ENCODE measurements around the gene C1QA. TPM values are rescaled to one million over a fixed set of nuclear protein-coding genes. Genes with fewer than 3 reads are reported as not detected.

The C1QA gene
- total RNA-seq, 2 experiments from 2014 or later, result not detected

DNA sequence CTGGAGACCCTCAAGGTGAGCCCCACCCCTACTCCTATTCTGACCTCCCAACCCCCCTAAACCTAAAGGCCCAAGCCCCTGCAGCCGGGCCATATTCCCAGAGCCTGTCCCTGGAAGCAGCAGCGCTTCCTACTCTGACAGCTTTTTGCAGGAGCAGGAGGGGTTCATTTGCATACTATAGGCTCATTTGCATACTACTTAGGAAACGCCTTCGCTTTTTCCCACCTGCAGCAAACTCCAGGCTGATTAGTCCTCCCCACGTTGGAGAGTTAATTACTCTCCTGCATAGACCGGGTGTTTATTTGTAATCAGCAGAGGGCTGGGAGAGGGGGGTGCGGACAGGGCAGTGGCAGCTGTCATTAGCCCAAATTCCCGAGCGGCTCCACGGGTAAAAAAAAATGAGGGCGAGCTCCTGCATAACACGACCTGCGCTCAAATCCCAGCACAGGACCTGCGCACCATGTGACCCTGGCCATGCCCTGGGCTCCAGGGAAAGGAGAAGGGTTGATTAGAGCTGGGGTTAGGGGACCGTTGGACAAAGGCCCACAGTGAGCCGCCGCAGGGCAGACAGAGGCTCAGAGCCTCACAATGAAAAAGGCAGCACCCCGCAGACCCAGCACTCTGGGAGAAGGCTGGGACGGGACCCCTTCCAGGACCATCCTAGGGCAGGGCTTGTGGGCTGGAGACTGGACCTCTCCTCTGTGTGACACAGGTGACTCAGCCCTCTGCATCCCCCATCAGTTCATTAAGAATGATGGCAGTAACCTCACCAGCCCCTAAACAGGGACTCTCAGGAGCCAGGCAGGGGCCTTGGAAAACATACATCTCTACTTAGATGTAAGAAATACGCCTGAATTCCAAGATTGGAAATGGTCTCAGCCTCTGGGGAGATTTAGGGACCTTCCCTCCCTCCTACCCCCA lies 9.9 kb upstream of the C1QA start:
- Mint-ChIP-seq H3K4me3 (no peak overlapping the region), H3K9me3 (no peaks in the 10 kb centered on the region), H3K36me3 (ENCODE audit: low read depth) (no peaks in the 10 kb centered on the region), H3K27ac (no peak overlapping the region), H3K27me3 (peaks cover 31% of the 10 kb centered on the region), H3K4me1 (ENCODE audit: low read depth) (no peaks in the 10 kb centered on the region)
- intact Hi-C loops (cut with micrococcal nuclease), result no loop called here
- DNase-seq, result no peak
- CTCF ChIA-PET, result no interaction called here
- POLR2A ChIA-PET, result no interaction called here
- ATAC-seq, result no peak
- TF ChIP-seq, protein P1, sequence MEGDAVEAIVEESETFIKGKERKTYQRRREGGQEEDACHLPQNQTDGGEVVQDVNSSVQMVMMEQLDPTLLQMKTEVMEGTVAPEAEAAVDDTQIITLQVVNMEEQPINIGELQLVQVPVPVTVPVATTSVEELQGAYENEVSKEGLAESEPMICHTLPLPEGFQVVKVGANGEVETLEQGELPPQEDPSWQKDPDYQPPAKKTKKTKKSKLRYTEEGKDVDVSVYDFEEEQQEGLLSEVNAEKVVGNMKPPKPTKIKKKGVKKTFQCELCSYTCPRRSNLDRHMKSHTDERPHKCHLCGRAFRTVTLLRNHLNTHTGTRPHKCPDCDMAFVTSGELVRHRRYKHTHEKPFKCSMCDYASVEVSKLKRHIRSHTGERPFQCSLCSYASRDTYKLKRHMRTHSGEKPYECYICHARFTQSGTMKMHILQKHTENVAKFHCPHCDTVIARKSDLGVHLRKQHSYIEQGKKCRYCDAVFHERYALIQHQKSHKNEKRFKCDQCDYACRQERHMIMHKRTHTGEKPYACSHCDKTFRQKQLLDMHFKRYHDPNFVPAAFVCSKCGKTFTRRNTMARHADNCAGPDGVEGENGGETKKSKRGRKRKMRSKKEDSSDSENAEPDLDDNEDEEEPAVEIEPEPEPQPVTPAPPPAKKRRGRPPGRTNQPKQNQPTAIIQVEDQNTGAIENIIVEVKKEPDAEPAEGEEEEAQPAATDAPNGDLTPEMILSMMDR (IDR thresholded peaks at IDR 0.05), result no peak

GRCh38 chr1:22627331-22627730 lies 9.1 kb upstream of the C1QA start:
- TF ChIP-seq, protein P1 (IDR thresholded peaks at IDR 0.05), result no peak
- ChIA-PET POLR2A (no interaction called here), CTCF (no interaction called here)
- H3K36me3 Mint-ChIP-seq (ENCODE audit: low read depth), result no peaks in the 10 kb centered on the region
- no peak for DNase-seq
- no peaks in the 10 kb centered on the region for H3K9me3 Mint-ChIP-seq
- intact Hi-C loops (cut with micrococcal nuclease), result no loop called here
- H3K27ac Mint-ChIP-seq, result no peak overlapping the region
- H3K27me3 Mint-ChIP-seq, result peaks cover 35% of the 10 kb centered on the region
- no peaks in the 10 kb centered on the region for H3K4me1 Mint-ChIP-seq (ENCODE audit: low read depth)
- H3K4me3 Mint-ChIP-seq, result no peak overlapping the region
- no peak for ATAC-seq

- TF ChIP-seq, protein P1 (IDR thresholded peaks at IDR 0.05), result no peak
- Mint-ChIP-seq H3K9me3 (no peaks in the 10 kb centered on the region), H3K27ac (no peak overlapping the region), H3K27me3 (peaks cover 33% of the 10 kb centered on the region), H3K4me3 (no peak overlapping the region), H3K36me3 (ENCODE audit: low read depth) (no peaks in the 10 kb centered on the region), H3K4me1 (ENCODE audit: low read depth) (no peaks in the 10 kb centered on the region)
- no peak for ATAC-seq
- no peak for DNase-seq
- intact Hi-C loops (cut with micrococcal nuclease), result no loop called here
- ChIA-PET POLR2A (no interaction called here), CTCF (no interaction called here)
Observed at GRCh38 chr1:22628698-22629444, 7.6 kb upstream of the C1QA start.

- no peak for ATAC-seq
- Mint-ChIP-seq H3K27me3 (peaks cover 27% of the 10 kb centered on the region), H3K4me3 (no peak overlapping the region), H3K27ac (no peak overlapping the region), H3K36me3 (ENCODE audit: low read depth) (no peaks in the 10 kb centered on the region), H3K9me3 (no peaks in the 10 kb centered on the region), H3K4me1 (ENCODE audit: low read depth) (no peaks in the 10 kb centered on the region)
- intact Hi-C loops (cut with micrococcal nuclease), result loop anchor here (10.0 kb wide), 1 partner anchor 495 kb away; no protein-coding TSS in a partner anchor
- POLR2A ChIA-PET, result no interaction called here
- no peak for DNase-seq
- TF ChIP-seq, protein P1 (IDR thresholded peaks at IDR 0.05), result no peak
- CTCF ChIA-PET, result no interaction called here
Observed at GRCh38 chr1:22629886-22630285, 6.5 kb upstream of the C1QA start.
